ENCODE data around the gene IRGM. TPM values are rescaled to one million over a fixed set of nuclear protein-coding genes. Genes with fewer than 3 reads are reported as not detected.
"Not testable (repeated sequence)": the region's sequence is repeated elsewhere in the genome, so short reads cannot be mapped to it uniquely, and the experiment has no call there.

The IRGM gene
- total and polyA plus RNA-seq, 2 of the 8 experiments (the other 6 are each of a cell fraction or from before 2014, with no cell fraction given) = 0.11 TPM; not detected in 1

DNA sequence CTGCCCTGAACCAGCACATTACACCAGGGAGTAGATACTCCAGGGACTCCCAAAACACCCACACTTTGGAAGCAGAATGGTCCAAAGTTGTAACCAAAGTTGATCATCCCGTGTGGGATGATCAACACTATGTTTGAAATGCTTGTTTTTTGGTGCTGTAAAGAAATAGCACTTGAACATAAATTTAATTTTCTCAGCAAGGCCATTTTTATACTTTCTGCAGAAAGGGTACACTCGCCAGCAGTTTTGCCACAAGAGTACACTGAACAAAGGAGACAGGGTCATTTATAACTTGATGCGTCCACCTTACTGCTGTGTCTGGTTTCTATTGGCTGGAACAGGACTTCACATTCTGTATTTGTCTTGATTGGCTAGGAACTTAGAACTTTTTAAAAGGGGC, 14.5 kb upstream of the IRGM start:
- H3K4me2 ChIP-seq (ENCODE audit: insufficient read depth in 1 of 2, low read depth in 2 of 2, low read length in 2 of 2); H4K20me1 ChIP-seq (replicated peaks in 1 of 2; ENCODE audit: control insufficient read depth in 1 of 2, insufficient read depth in 2 of 2, low read length in 2 of 2); H3K18ac ChIP-seq (ENCODE audit: extremely low read depth, low read length); H2BK12ac ChIP-seq (ENCODE audit: low read depth, low read length); H2AFZ ChIP-seq (ENCODE audit: low read length); H4K8ac ChIP-seq (ENCODE audit: extremely low read depth, insufficient read depth, low read length); H3K9ac ChIP-seq (replicated peaks in 1 of 4; ENCODE audit: extremely low read depth in 1 of 4, low read depth in 3 of 4, low read length in 3 of 4); H3K9me3 ChIP-seq (ENCODE audit: insufficient read depth in 2 of 2, low read depth in 1 of 2, low read length in 1 of 2); H2BK5ac ChIP-seq (ENCODE audit: low read depth, low read length); H4K5ac ChIP-seq (ENCODE audit: insufficient read length, low read depth, low read length); H3K79me1 ChIP-seq (ENCODE audit: low read depth, low read length); H3K14ac ChIP-seq (ENCODE audit: insufficient read length); H3K4me3 ChIP-seq (ENCODE audit: extremely low read depth in 1 of 4, insufficient read depth in 2 of 4, low read depth in 3 of 4, low read length in 4 of 4); H2BK120ac ChIP-seq (replicated peaks; ENCODE audit: low read depth, low read length); FAIRE-seq; H4K91ac ChIP-seq (replicated peaks; ENCODE audit: insufficient read length, low read length); H3K23me2 ChIP-seq (ENCODE audit: low read depth, low read length); H3K27me3 ChIP-seq (replicated peaks in 1 of 4; ENCODE audit: control insufficient read depth in 3 of 4, extremely low read depth in 1 of 4, insufficient read depth in 3 of 4, low read length in 3 of 4); DNase-seq (ENCODE audit: low read depth in 1 of 2, low spot score in 2 of 2); H3K27ac ChIP-seq (ENCODE audit: low read depth, low read length); H3K4ac ChIP-seq (replicated peaks; ENCODE audit: insufficient read length, low read depth, low read length); H3K79me2 ChIP-seq (ENCODE audit: control insufficient read depth in 1 of 2, insufficient read depth in 2 of 2, low read length in 2 of 2); H3K56ac ChIP-seq (replicated peaks; ENCODE audit: insufficient read length, low read depth, low read length); H3K23ac ChIP-seq (ENCODE audit: insufficient read length); H3K36me3 ChIP-seq (ENCODE audit: control insufficient read depth in 2 of 4, insufficient read depth in 4 of 4, low read length in 3 of 4); H3K4me1 ChIP-seq (replicated peaks in 1 of 4; ENCODE audit: control insufficient read depth in 3 of 4, insufficient read depth in 4 of 4, low read length in 3 of 4); POLR2A ChIA-PET (ENCODE audit: partially characterized antibody); H2BK15ac ChIP-seq (ENCODE audit: low read length); H2AK5ac ChIP-seq (ENCODE audit: low read depth, low read length); H2BK20ac ChIP-seq (ENCODE audit: low read length): not testable (repeated sequence)
- 83% methylated on average over 3 of the region's 3 CpGs; no CpG with 5 or more reads in 1 of the 2 experiments for WGBS, 2 experiments (ENCODE audit: extremely low coverage in 1 of 2, insufficient coverage in 1 of 2, insufficient read length in 1 of 2, insufficient replicate concordance in 2 of 2, low coverage in 1 of 2, low lambda C conversion rate in 2 of 2, missing lambda C conversion rate in 1 of 2)
- CTCF ChIA-PET (ENCODE audit: partially characterized antibody) = interaction anchor here (3.4 kb wide), 1 partner anchor 30 kb away, joined by 24 read pairs; no protein-coding TSS in a partner anchor

Data from H1 (cell line).